Suprapubic skin (tissue), 4 donors: ENCODE data around the gene MCC. TPM values are rescaled to one million over a fixed set of nuclear protein-coding genes. Genes with fewer than 3 reads are reported as not detected.

Source experiments
- DNase-seq, 2 donors: peaks; one replicate each; pipeline ENCODE4 v3.0.0-alpha.2; 2019; ENCODE audit warnings: low spot score in 2 of 2
- H3K27ac ChIP-seq: fragments of 200-600 bp; sonication (generic); one replicate; pipeline ENCODE4 v1.5.1; 2019
- H3K27me3 ChIP-seq: fragments of 200-600 bp; sonication (generic); one replicate; pipeline ENCODE4 v1.5.1; 2019
- H3K36me3 ChIP-seq: fragments of 200-600 bp; sonication (generic); one replicate; pipeline ENCODE4 v1.5.1; 2019
- H3K4me1 ChIP-seq: fragments of 200-600 bp; sonication (generic); one replicate; pipeline ENCODE4 v1.5.1; 2019
- H3K4me3 ChIP-seq: fragments of 200-600 bp; sonication (generic); one replicate; pipeline ENCODE4 v1.5.1; 2019; ENCODE audit warnings: mild to moderate bottlenecking
- H3K9me3 ChIP-seq: fragments of 200-600 bp; sonication (generic); one replicate; pipeline ENCODE4 v1.5.1; 2019
- CTCF ChIP-seq, 2 donors: fragments of 200-600 bp in 1 of 2; fragments of 450-650 bp in 1 of 2; sonication (generic) in 1 of 2; IDR thresholded peaks; one replicate each; pipeline ENCODE4 v1.5.1; 2016 to 2019; ENCODE audit warnings: antibody characterized with exemption in 2 of 2, mild to moderate bottlenecking in 1 of 2, moderate library complexity in 1 of 2
- EP300 ChIP-seq: sonication (generic); formaldehyde crosslinking; IDR thresholded peaks from one replicate; pipeline ENCODE4 v1.6.1; 2017; ENCODE audit warnings: antibody characterized with exemption
- POLR2A ChIP-seq, 2 donors: fragments of 450-650 bp; IDR thresholded peaks; one replicate each; pipeline ENCODE4 v1.6.1; 2017; ENCODE audit warnings: antibody characterized with exemption in 2 of 2, mild to moderate bottlenecking in 2 of 2, moderate library complexity in 2 of 2
- POLR2AphosphoS5 ChIP-seq, 3 donors: sonication (generic); formaldehyde crosslinking; IDR thresholded peaks; one replicate each; pipeline ENCODE4 v1.6.1; 2017; ENCODE audit warnings: antibody characterized with exemption in 3 of 3
- WGBS: methylation state at CpG from one replicate; pipeline ENCODE4 v1.1.5; 2018; 5-methylcytosine and 5-hydroxymethylcytosine counted together
- total RNA-seq, 4 donors: library from RNA; depleted of rRNA; stranded (reverse); fragments of >200 nt; gene quantifications; one replicate each; pipeline ENCODE4 v1.1.0, GENCODE V29; 2016

MCC gene
- total RNA-seq, 4 donors from 2014 or later: 67.7 to 105 (median 86.6) TPM

- peaks cover 27% of the 10 kb centered on the region for H3K4me1 ChIP-seq
- no peak overlapping the region for H3K4me3 ChIP-seq
- no peak for TF ChIP-seq EP300
- TF ChIP-seq POLR2AphosphoS5 (IDR thresholded peaks at IDR 0.05): no peak
- peaks cover 6% of the 10 kb centered on the region for H3K27me3 ChIP-seq
- H3K9me3 ChIP-seq: no peaks in the 10 kb centered on the region
- no peaks in the 10 kb centered on the region for H3K36me3 ChIP-seq
- DNase-seq: no peak
- WGBS: 89% methylated on average over 2 of the region's 2 CpGs
- H3K27ac ChIP-seq: no peak overlapping the region
These were observed 2.8 kb upstream of the MCC start for GRCh38 chr5:113491022-113491421.

GRCh38 chr5:113490317-113490716 lies 2.1 kb upstream of the MCC start:
- no peak overlapping the region for H3K4me3 ChIP-seq

GRCh38 chr5:113489299-113489698 lies 1.0 kb upstream of the MCC start:
- TF ChIP-seq POLR2AphosphoS5 (IDR thresholded peaks at IDR 0.05): peak in 2 of 3 donors; percentile 29 to 49
- TF ChIP-seq EP300: no peak
- peaks cover 11% of the 10 kb centered on the region for H3K27me3 ChIP-seq
- no peaks in the 10 kb centered on the region for H3K36me3 ChIP-seq
- peak overlapping the region; percentile 72 for H3K27ac ChIP-seq
- 9% methylated on average over 3 of the region's 3 CpGs for WGBS
- H3K4me1 ChIP-seq: peaks cover 27% of the 10 kb centered on the region
- H3K9me3 ChIP-seq: no peaks in the 10 kb centered on the region
- H3K4me3 ChIP-seq: peak overlapping the region; percentile 70
- DNase-seq: no peak

More at GRCh38 chr5:113490317-113490716, 2.1 kb upstream of the MCC start:
- no peak for TF ChIP-seq POLR2A (IDR thresholded peaks at IDR 0.05)
- no peak for TF ChIP-seq CTCF (IDR thresholded peaks at IDR 0.05)
- no peak for TF ChIP-seq EP300
- no peak for TF ChIP-seq POLR2AphosphoS5 (IDR thresholded peaks at IDR 0.05)
- Histone ChIP-seq H3K4me1 (peaks cover 27% of the 10 kb centered on the region), H3K27me3 (peaks cover 11% of the 10 kb centered on the region), H3K27ac (peak overlapping the region; percentile 72), H3K36me3 (no peaks in the 10 kb centered on the region), H3K9me3 (no peaks in the 10 kb centered on the region)
- WGBS: 100% methylated on average over 3 of the region's 3 CpGs
- no peak for DNase-seq

- Histone ChIP-seq H3K27ac (peak overlapping the region; percentile 58), H3K4me1 (peaks cover 27% of the 10 kb centered on the region), H3K9me3 (no peaks in the 10 kb centered on the region), H3K4me3 (peak overlapping the region; percentile 70), H3K36me3 (no peaks in the 10 kb centered on the region), H3K27me3 (peaks cover 11% of the 10 kb centered on the region)
- DNase-seq: no peak
- 14% methylated on average over 16 of the region's 20 CpGs for WGBS
- TF ChIP-seq POLR2A (IDR thresholded peaks at IDR 0.05): no peak
- no peak for TF ChIP-seq EP300
- TF ChIP-seq CTCF (IDR thresholded peaks at IDR 0.05): no peak
These were observed 462 bp upstream of the MCC start for GRCh38 chr5:113488645-113489184.

- Histone ChIP-seq H3K4me3 (peak overlapping the region; percentile 70), H3K9me3 (no peaks in the 10 kb centered on the region), H3K36me3 (no peaks in the 10 kb centered on the region), H3K27ac (peak overlapping the region; percentile 58), H3K27me3 (peaks cover 11% of the 10 kb centered on the region), H3K4me1 (peaks cover 27% of the 10 kb centered on the region)
- no peak for DNase-seq
- under 1% methylated on average over 11 of the region's 18 CpGs for WGBS
- no peak for TF ChIP-seq EP300
- no peak for TF ChIP-seq CTCF (IDR thresholded peaks at IDR 0.05)
- no peak for TF ChIP-seq POLR2A (IDR thresholded peaks at IDR 0.05)
- TF ChIP-seq POLR2AphosphoS5 (IDR thresholded peaks at IDR 0.05): no peak
These were observed 855 bp downstream of the MCC start for GRCh38 chr5:113487416-113487780.

GRCh38 chr5:113480243-113480642 lies 8.0 kb downstream of the MCC start:
- H3K9me3 ChIP-seq: no peaks in the 10 kb centered on the region
- H3K4me3 ChIP-seq: no peak overlapping the region
- H3K27ac ChIP-seq: no peak overlapping the region
- WGBS: 73% methylated on average over 5 of the region's 5 CpGs
- no peaks in the 10 kb centered on the region for H3K4me1 ChIP-seq
- TF ChIP-seq EP300 (no peak), POLR2A (IDR thresholded peaks at IDR 0.05) (no peak), POLR2AphosphoS5 (IDR thresholded peaks at IDR 0.05) (no peak), CTCF (IDR thresholded peaks at IDR 0.05) (no peak)
- DNase-seq: no peak
- H3K27me3 ChIP-seq: no peaks in the 10 kb centered on the region
- H3K36me3 ChIP-seq: no peaks in the 10 kb centered on the region
